PFSK-1 (cell line): ENCODE data around the gene CCDC7.

ENCODE experiments used
- FOXP2 ChIP-seq: optimal IDR thresholded peaks from 2 replicates; pipeline ENCODE3; 2011; ENCODE audit warnings: borderline replicate concordance, control low read depth, inconsistent platforms; ENCODE audit not compliant: insufficient read depth; ENCODE audit errors: extremely low read length, extremely low read depth
- POLR2AphosphoS5 ChIP-seq: IDR thresholded peaks from 2 replicates; pipeline ENCODE4 v1.6.1; 2012; ENCODE audit warnings: low read depth, mild to moderate bottlenecking, control low read depth, low read length, moderate library complexity
- SIN3A ChIP-seq: IDR thresholded peaks from 2 replicates; pipeline ENCODE4 v1.6.1; 2012; ENCODE audit warnings: mild to moderate bottlenecking, low read length, moderate library complexity, borderline replicate concordance; ENCODE audit not compliant: insufficient read depth
- TAF1 ChIP-seq: IDR thresholded peaks from 2 replicates; pipeline ENCODE4 v1.6.1; 2012; ENCODE audit warnings: low read length, control low read depth, borderline replicate concordance; ENCODE audit not compliant: insufficient read depth
- TF ChIP-seq, protein P1 (sequence below), 2 experiments: IDR thresholded peaks; 2 replicates each; pipeline versions ENCODE4 v1.6.1 to v1.8.0; 2011 to 2012; ENCODE audit warnings: low read depth in 2 of 2, low read length in 2 of 2, control low read depth in 1 of 2, inconsistent platforms in 1 of 2, mild to moderate bottlenecking in 1 of 2, moderate library complexity in 1 of 2; ENCODE audit not compliant: insufficient read depth in 1 of 2

Gene CCDC7

DNA sequence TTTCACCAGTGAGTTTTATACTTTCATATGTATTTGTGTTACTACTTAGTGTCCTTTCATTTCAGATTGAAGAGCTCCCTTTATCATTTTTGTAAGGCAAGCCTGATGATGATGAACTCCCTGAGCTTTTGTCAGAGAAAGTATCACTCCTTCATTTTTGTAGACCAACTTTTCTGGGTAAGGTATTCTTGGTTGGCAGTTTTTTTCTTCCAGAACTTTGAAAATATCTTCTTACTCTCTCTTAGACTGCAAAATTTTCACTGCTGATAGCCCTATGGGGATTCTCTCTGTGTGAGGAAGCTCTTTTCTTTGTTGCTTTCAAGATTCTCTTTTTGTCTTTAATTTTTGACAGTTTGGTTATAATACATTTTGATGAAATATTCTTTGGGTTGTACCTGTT is 35.7 kb downstream of the CCDC7 start:
- TF ChIP-seq TAF1 = no peak
- no peak for TF ChIP-seq SIN3A
- TF ChIP-seq, protein P1, sequence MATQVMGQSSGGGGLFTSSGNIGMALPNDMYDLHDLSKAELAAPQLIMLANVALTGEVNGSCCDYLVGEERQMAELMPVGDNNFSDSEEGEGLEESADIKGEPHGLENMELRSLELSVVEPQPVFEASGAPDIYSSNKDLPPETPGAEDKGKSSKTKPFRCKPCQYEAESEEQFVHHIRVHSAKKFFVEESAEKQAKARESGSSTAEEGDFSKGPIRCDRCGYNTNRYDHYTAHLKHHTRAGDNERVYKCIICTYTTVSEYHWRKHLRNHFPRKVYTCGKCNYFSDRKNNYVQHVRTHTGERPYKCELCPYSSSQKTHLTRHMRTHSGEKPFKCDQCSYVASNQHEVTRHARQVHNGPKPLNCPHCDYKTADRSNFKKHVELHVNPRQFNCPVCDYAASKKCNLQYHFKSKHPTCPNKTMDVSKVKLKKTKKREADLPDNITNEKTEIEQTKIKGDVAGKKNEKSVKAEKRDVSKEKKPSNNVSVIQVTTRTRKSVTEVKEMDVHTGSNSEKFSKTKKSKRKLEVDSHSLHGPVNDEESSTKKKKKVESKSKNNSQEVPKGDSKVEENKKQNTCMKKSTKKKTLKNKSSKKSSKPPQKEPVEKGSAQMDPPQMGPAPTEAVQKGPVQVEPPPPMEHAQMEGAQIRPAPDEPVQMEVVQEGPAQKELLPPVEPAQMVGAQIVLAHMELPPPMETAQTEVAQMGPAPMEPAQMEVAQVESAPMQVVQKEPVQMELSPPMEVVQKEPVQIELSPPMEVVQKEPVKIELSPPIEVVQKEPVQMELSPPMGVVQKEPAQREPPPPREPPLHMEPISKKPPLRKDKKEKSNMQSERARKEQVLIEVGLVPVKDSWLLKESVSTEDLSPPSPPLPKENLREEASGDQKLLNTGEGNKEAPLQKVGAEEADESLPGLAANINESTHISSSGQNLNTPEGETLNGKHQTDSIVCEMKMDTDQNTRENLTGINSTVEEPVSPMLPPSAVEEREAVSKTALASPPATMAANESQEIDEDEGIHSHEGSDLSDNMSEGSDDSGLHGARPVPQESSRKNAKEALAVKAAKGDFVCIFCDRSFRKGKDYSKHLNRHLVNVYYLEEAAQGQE (IDR thresholded peaks at IDR 0.05; ENCODE audit: insufficient read depth in 1 of 2, low read depth in 2 of 2, low read length in 2 of 2) = no peak
- TF ChIP-seq FOXP2 = no peak
- no peak for TF ChIP-seq POLR2AphosphoS5

DNA sequence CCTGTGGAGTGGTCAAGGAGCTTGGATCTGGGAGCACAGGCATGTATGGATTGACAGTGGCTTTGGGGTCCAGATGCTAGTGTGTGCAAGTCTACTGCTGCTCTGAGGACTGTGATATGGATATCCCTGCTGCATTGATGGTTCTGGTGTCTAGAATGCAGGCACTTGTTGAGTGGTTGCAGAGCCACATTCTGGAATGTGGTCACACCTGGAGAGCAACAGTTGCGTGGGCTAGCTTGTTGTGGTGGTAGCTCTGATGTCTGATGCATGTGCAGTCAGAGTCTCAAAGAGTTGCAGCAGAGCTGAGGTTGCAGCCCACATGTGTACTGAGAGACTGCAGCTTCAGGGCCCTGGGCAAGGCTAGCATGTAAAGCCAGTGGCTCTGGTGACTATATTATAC is 43.2 kb downstream of the CCDC7 start:
- TF ChIP-seq FOXP2 = no peak
- TF ChIP-seq, protein P1 (IDR thresholded peaks at IDR 0.05; ENCODE audit: insufficient read depth in 1 of 2, low read depth in 2 of 2, low read length in 2 of 2) = no peak
- TF ChIP-seq TAF1 = no peak
- no peak for TF ChIP-seq SIN3A
- no peak for TF ChIP-seq POLR2AphosphoS5

DNA sequence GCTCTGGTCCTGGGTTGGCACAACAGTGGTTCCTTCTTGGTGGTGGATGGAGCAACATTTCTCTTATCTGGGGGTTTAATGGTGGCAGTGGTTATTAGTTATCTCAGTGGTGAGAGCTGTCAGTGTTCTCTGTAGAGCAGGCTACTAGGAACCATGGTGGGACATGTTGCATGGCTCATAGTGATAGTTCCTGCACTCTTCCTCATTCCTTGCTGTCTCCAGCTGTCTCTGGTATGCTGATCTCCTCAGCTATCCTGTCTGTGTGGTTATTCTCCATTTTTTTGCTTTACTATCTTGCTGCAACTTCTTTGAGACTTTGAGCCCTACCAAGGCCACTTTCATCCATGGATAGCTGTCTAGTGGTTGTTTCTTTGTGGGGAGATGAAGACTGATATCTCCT is 44.0 kb downstream of the CCDC7 start:
- TF ChIP-seq TAF1 (no peak), SIN3A (no peak)

DNA sequence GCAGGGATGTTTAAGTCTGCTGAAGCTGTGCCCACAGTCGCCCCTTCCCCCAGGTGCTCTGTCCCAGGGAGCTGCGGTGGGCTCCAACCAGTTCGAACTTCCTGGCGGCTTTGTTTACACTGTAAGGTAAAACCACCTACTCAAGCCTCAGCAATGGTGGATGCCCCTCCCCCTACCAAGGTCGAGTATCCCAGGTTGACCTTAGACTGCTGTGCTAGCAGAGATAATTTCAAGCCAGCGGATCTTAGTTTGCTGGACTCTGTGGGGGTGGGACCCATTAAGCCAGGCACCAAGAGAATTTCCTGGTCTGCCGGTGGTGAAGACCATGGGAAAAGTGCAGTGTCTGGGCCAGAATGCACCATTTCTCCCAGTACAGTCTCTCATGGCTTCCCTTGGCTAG is 56.0 kb downstream of the CCDC7 start:
- TF ChIP-seq, protein P1 (IDR thresholded peaks at IDR 0.05; ENCODE audit: insufficient read depth in 1 of 2, low read depth in 2 of 2, low read length in 2 of 2) = no peak
- no peak for TF ChIP-seq SIN3A
- TF ChIP-seq FOXP2 = no peak
- TF ChIP-seq TAF1 = no peak
- no peak for TF ChIP-seq POLR2AphosphoS5

DNA sequence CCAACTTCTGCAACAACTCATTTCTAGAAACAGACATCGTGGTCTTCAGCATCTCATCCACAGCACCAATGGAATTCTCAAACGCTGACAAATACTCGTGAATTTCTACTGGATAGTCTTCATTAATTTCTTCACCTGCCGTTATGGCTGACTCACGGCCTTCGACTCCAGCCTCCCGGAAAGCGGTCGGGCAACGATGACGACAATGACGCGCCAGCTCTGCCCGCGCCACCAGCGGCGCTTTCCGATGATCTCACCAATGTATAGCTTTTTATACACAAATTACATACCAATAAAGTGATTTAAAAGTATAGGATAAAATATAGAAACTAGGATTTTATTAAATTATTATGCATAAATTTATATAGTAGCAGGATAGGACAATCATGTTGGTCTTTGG is 65.7 kb downstream of the CCDC7 start:
- TF ChIP-seq SIN3A (no peak), POLR2AphosphoS5 (no peak), FOXP2 (no peak), TAF1 (no peak)

DNA sequence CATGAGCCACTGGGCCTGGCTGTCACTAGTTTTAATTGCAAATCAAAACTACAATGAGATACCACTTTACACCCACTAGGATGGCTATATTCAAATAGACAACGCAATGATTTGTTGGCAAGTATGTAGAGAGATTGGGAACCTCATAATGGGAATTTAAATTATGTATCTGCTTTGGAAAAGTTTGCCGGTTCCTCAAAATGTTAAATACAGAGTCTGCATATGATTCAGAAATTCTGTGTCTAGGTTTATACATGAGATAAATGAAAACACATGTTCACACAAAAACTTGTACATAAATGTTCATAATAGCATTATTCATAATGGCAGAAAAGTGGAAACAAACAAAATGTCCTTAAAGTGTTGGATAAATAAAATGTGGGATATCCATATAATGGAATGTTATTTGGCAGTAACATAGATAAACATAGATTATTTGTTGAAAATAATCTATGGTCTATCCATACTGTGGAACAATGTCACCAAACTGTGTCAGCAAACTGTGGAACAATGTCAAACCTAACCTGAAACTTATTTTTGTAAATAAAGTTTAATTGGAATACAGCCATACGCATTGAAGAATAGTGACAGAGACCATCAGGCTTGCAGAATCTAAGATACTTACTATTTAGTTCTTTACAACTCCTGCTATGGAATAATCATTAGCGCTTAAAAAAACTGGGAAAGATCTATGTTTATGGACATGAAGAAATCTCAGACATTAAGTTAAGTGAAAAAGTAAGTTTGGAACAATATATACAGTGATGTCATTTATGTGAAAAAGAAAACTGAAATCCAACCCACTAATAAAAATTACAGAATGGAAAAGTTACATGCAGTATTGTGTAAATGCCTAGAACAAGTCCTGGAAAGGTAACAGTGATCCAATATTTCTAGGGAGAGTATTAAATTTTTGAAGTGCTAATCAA is 70.9 kb downstream of the CCDC7 start:
- TF ChIP-seq POLR2AphosphoS5 (no peak), TAF1 (no peak), SIN3A (no peak), FOXP2 (no peak)
- TF ChIP-seq, protein P1 (IDR thresholded peaks at IDR 0.05; ENCODE audit: insufficient read depth in 1 of 2, low read depth in 2 of 2, low read length in 2 of 2) = no peak
